Astrocyte of the hippocampus (primary cell): ENCODE data around the gene M1AP.
"Not testable (repeated sequence)": the region's sequence is repeated elsewhere in the genome, so short reads cannot be mapped to it uniquely, and the experiment has no call there.

Experiments
- DNase-seq: peaks from one replicate; pipeline ENCODE4 v3.0.0; 2011; ENCODE audit warnings: low read depth, low spot score

M1AP gene

DNA sequence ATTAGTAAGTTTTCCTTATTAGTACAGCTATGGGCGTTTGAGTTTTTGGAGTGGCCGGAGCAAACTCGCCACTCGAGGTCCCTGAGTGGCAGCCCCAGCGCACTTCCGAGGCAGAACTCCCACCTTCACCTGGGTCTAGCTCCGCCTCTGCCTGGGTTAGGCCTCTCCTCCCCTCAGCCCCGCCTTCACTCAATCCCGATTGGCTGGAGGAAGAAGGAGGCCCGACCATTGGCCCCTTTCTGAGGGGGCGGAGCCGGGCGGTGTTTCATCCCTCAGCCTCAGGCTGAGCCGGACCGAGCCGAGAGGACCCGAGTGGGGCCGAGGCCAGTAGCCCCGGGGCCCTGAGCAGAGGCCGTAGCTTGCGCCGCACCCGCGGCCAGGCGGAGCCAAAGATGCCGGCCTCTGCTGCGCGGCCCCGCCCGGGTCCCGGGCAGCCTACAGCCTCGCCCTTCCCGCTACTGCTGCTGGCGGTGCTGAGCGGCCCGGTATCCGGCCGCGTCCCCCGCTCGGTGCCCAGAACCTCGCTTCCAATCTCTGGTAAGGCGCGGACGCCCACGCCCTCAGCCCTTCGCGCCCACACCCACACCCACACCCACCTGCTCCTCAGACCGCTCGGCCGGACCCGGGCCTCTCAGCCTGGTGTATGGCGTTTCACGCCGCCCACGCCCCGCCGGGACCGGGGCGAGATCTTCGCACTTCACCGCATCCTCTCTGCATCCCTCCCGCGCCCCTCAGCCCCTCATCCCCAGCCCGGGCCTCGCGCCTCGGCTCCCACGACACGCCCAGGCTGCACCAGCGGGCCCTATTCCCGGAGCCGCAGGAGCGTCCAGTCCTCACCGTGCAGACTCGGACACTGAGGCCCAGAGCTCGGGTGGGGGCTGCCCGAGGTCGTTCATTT is 6.1 kb upstream of the M1AP start, which contains the start of gene SEMA4F:
Gene SEMA4F (plus strand): TSS at position 263 of the 898 bp plus-strand sequence. CDS start 130 bp downstream, at position 393.
- peak; percentile 99 for DNase-seq

- DNase-seq = no peak
Measured at GRCh38 chr2:74653589-74653984, 5.5 kb upstream of the M1AP start.

- peak; percentile 37 for DNase-seq
Measured at GRCh38 chr2:74646834-74647482, 1.2 kb downstream of the M1AP start.

GRCh38 chr2:74646201-74646600 is 1.9 kb downstream of the M1AP start:
- peak; percentile 7 for DNase-seq

DNA sequence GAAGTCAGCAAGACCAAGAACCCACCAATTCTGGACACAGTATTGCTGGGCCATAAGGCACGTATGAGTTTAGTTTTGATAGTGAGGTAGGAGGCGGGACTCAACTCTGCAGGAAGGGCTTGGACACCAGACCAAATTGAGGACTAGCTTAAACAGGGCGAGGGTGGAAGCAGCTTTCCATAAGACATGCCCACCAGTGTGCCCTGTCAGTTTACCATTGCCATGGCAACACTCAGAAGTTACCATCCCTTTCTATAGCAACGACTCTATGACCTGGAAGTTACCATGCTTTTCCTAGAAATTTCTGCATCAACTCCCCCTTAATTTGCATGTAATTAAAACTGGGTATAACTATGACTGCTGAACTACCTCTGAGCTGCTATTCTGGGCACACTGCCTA is 2.8 kb downstream of the M1AP start:
- no peak for DNase-seq

DNA sequence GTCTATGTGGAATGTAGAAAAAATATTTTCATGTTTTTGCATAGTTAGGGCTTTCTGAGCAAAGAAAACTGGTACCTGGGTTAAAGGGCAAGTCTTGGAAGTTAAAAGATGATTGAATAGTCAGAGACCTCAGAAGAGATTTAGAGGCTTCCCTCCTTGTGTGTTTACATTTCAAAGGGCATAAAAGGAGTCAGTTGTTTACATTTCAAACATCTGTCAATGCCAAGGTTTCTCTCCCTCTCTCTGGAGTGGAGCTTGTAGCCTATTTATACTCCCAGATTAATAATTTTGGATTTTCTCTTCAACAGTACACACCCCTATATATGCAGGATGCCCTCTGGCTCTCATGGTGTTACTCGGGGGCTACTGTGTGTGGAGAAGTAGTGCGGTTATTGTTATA is 8.6 kb downstream of the M1AP start:
- DNase-seq = no peak

GRCh38 chr2:74632939-74633312 is 15.2 kb downstream of the M1AP start:
- DNase-seq = no peak

- peak; percentile 34 for DNase-seq
Measured at GRCh38 chr2:74632209-74632938, 15.8 kb downstream of the M1AP start.

- DNase-seq = not testable (repeated sequence)
Measured at GRCh38 chr2:74630454-74630853, 17.7 kb downstream of the M1AP start.

DNA sequence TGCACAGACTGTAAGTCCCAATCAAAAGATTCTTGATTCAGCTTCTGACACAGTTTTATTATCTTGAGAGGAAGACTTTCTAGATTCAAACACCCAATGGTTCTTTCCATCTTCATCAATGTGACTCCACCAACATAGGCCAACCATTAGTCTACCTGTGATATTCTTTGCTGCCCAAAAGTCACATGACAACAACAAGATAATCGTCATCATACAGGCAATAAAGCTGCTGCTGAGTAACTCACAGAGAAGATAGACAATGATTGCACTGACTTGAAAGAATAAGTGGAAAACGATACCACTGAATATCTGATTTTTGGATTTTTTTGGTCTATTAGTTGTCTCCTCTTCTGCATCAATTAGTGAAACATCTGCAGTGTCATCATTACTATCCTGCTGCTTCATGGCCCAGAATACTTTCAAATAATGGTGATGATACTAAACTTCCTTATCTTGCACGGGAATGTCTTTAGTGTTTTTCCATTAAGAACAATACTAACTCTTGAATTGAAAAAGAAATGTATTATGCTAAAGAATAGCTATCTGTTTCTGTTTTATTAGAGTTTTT is 19.5 kb downstream of the M1AP start:
- DNase-seq = no peak

- no peak for DNase-seq
Measured at GRCh38 chr2:74625658-74626425, 22.3 kb downstream of the M1AP start.

DNA sequence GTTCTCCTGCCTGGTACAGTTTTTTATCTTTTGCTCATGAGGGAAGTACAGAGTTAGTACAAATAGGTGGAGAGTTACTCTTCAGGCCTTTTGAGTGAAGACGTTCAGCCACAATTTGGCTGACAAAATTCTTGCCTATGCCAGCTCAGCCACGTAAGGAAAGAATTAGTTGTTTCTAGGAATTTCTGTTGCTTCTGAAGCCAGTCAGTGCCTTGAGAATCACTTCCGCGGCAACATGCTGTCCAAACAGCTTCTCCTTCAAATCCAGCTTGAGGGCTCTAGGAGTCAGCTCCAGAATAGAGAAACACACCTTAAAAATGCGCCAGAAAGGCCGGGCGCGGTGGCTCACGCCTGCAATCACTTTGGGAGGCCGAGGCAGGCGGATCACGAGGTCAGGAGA is 27.5 kb downstream of the M1AP start:
- DNase-seq = no peak

GRCh38 chr2:74619651-74620297 is 28.4 kb downstream of the M1AP start:
- no peak for DNase-seq

DNA sequence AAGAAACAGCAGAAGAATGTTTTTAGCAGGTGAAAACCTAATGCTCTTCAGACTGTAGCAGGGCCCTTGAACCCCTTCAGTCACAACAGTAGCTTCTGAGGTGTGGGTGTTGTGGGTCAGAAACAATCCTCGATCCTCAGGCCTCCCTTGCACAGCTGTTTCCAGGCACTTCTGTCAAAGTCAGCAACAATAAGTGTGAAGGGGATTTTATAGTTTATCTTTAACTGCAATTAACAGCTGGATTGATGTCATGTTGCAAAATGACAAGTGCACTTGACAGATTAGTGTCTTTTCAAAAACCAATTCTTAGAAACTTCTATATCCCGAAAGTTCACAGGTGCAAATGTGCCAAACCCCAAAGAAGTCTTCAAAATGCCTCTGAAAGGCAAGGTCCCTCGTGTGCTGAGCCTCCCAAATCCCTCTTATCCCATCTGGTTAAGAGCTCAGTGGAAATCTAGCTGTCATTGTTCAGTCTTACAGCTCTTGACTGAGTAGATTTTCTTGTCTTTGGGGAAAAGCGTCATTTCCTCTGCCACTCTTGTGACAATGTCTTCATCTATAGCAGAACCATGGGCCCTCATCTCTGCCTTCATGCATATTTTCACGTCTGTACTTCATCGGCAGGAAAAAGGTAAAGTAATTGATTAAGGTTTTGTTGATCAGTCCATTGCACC is 29.6 kb downstream of the M1AP start:
- DNase-seq = no peak

- no peak for DNase-seq
Measured at GRCh38 chr2:74617122-74617521, 31.0 kb downstream of the M1AP start.

DNA sequence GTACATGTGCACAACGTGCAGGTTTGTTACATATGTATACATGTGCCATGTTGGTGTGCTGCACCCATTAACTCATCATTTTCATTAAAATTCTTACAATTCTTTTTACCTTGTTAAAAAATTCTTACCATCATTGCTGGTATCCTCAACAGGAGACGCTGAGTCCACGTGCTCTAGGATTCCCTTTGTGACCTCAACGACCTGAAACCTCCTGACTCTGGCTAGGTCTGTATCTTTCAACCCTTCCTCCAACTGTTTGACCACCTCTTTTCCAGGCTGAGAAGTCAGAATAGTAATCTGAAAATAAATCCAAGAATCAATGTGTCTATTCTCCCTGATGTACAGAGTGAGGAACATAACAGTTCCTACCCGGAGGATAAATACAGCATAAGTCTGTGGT is 41.2 kb downstream of the M1AP start:
- no peak for DNase-seq

DNA sequence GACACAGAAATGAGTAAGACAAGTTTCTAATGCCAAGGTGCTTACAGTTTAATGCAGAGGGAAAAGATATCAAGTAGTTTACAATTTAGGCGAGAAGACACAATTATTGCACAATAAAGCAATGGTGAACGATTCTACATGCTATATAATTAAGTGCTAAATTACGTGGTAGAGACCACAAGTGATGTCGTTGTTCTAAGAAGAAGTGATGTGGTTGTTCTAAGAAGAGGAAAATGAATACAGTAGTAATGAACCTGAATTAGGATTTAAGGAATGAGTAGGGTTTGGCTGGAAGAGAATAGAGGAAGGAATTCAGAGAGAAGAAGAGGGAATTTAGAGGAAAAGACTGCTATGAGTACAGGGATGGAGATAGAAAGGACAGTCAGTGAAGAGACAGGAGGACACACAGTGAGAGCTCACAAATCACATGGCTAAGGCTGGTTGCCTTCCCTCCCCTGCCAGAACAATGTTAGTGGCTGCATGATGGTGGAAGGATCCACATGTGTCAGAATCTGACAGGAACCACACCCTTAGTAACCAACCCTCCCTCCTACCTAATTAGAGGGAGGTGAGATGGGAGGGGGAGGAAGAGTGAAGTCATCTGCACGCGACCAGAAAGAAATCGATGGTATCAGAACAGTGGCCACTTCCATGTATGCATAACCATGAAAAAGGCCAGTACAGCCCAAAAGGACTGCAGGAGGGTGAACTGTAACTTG is 44.7 kb downstream of the M1AP start:
- no peak for DNase-seq

GRCh38 chr2:74602586-74603281 is 45.4 kb downstream of the M1AP start:
- peak; percentile 69 for DNase-seq

DNA sequence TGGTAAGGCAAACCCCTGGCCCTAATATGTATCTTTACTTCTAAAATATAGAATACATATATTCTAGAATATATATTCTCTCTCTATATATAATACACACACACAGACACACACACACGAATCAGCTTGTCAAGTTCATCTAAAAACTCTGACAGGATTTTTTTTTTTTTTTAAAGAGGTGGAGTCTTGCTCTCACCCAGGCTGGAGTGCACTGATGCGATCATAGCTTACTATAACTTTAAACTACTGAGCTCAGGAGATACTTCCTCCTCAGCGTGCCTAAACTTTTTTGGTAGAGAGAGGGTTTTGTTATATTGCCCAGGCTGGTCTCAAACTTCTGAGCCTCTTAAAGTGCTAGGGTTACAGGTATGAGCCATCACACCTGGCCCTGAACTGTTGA is 48.5 kb downstream of the M1AP start:
- DNase-seq = no peak
